Uterus (tissue), 2 donors: ENCODE measurements around the gene TBX21.

ENCODE experiments used
- POLR2A ChIP-seq, 2 donors: fragments of 450-650 bp; IDR thresholded peaks; one replicate each; pipeline ENCODE4 v1.6.1; 2016; ENCODE audit warnings: antibody characterized with exemption in 2 of 2, mild to moderate bottlenecking in 1 of 2, moderate library complexity in 1 of 2
- TF ChIP-seq, protein P1 (sequence below), 4 experiments: fragments of 200-600 bp in 2 of 4; fragments of 450-650 bp in 2 of 4; sonication (generic) in 2 of 4; IDR thresholded peaks; one replicate each; pipeline ENCODE4 v1.5.1; 2016 to 2019; ENCODE audit warnings: antibody characterized with exemption in 4 of 4, mild to moderate bottlenecking in 2 of 4, moderate library complexity in 1 of 4

DNA sequence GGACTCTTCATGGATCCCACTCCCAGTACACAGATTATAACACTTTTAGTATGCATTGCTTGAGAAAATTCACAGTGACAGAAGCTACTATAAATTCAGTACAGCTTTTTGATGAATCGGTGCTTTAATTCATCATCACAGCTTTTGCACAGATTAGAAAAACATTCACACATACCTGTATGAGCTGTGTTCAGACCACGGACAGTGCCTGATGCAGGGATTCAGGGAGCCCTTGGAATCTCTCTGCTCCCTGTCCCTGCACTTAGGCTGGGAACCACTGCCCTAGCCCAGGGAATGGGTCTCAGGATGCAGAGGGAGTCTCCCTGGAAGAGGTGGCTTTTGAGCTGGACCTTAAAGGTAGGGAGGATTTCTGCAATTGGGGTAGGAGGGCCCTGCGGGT, 25.2 kb upstream of the TBX21 start:
- TF ChIP-seq, protein P1, sequence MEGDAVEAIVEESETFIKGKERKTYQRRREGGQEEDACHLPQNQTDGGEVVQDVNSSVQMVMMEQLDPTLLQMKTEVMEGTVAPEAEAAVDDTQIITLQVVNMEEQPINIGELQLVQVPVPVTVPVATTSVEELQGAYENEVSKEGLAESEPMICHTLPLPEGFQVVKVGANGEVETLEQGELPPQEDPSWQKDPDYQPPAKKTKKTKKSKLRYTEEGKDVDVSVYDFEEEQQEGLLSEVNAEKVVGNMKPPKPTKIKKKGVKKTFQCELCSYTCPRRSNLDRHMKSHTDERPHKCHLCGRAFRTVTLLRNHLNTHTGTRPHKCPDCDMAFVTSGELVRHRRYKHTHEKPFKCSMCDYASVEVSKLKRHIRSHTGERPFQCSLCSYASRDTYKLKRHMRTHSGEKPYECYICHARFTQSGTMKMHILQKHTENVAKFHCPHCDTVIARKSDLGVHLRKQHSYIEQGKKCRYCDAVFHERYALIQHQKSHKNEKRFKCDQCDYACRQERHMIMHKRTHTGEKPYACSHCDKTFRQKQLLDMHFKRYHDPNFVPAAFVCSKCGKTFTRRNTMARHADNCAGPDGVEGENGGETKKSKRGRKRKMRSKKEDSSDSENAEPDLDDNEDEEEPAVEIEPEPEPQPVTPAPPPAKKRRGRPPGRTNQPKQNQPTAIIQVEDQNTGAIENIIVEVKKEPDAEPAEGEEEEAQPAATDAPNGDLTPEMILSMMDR (IDR thresholded peaks at IDR 0.05): no peak
- TF ChIP-seq POLR2A (IDR thresholded peaks at IDR 0.05): no peak
